ENCODE data around the gene VWA7.
A peak's percentile ranks its signal among the peaks of the same experiment; 100 is the strongest.

Gene VWA7

DNA sequence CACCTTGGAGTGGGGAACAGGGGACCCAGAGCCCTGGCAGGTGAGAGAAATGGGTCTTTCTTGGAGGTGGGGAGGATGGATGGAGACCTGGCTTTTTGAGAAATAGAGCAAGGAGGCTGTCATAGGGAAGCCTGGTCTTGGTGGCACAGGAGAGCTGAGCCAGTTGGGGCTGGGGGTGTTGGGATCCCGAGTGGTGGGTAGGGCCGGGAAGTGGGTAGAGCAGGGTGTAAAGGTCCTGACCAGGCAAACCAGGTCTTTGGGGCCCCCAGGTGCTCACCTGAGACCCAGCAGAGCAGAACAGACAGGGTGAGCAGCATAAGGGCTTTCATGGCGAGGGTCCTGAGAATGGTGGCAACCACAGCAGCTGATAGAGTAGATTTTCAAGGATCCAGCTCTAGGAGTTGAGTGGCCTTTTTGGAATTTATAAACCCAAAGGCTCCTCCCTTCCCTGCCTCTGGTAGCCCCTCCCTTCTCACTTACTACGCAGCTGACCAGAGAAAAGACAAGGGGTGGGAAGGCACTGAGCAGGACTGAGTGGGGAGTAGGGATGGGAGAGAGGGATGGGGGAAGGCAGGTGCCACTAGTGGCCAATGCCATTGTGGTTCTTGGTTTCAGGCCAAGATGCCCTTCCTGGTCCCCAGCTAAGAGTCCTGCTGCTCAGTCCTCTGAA lies 55.6 kb downstream of the VWA7 start, which contains the start of gene LY6G6C:
TSS of gene LY6G6C (minus strand) at position 396 of the 670 bp plus-strand sequence. CDS start at position 329, 67 bp downstream.
- Histone ChIP-seq H3K4me3 (ENCODE audit: control insufficient read depth in 1 of 7, extremely low read depth in 1 of 7, insufficient read depth in 4 of 7, low read depth in 2 of 7, low read length in 6 of 7) (no peak within 1 kb of the TSS), H3K4me1 (ENCODE audit: control extremely low read depth in 1 of 4, control insufficient read depth in 4 of 4, insufficient read depth in 4 of 4, low read length in 3 of 4) (peaks cover 4 to 39% (median 31%) of the 10 kb centered on the region in 4 experiments), H3K27ac (ENCODE audit: insufficient read depth in 1 of 2, low read depth in 1 of 2, low read length in 2 of 2, poor library complexity in 1 of 2, severe bottlenecking in 2 of 2) (no peak within 1 kb of the TSS), H3K36me3 (ENCODE audit: control insufficient read depth in 4 of 4, insufficient read depth in 4 of 4, low read length in 3 of 4) (peaks cover 0 to 13% (median 5%) of the 10 kb centered on the region in 4 experiments), H3K27me3 (replicated peaks in 2 of 5; ENCODE audit: control insufficient read depth in 4 of 5, insufficient read depth in 5 of 5, low read length in 4 of 5) (no peaks in the 10 kb centered on the region), H3K9me3 (ENCODE audit: control extremely low read depth in 1 of 5, control insufficient read depth in 4 of 5, insufficient read depth in 2 of 5, low read depth in 1 of 5, low read length in 4 of 5) (no peaks in the 10 kb centered on the region)
- DNase-seq = no peak
- WGBS (ENCODE audit: insufficient coverage) = 100% methylated on average over 1 of the region's 4 CpGs
- ChIA-PET POLR2A (interaction anchor here (0.6 kb wide), 1 partner anchor 8 kb away, joined by 3 read pairs; no protein-coding TSS in a partner anchor), CTCF (interaction anchor here (1.0 to 9.4 kb wide), 6 partner anchors 8 to 92 kb away, joined by 3 to 136 read pairs (median 3); partner anchors contain the start of genes LY6G6D and MSH5)

DNA sequence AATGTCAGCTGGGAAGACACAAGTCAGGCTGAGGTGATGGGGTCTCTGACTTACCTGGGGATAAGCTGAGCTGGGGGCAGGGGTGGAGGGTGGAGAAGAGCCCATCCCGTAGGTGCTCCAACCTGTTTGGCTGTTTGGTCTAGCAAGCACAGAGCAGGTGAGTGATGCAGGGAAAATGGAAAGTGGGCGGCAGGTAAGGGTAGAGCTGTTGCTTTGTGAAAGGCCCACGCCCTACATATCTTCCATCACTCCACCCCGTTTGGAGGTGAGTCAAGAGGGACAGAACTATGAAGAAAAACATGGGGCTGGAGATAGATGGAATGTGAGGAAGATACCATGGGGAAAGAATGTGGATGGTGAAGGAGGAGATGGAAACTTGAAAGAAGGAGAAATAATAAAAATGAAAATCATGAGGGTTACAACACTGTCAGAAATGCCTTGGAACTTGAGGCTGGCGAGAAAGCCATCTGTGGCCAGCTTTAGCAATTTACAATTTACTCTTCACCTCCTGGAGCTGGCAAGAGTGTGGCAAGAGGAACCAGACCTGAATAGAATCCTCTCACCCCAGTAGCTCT lies 56.8 kb downstream of the VWA7 start:
- WGBS (ENCODE audit: insufficient coverage) = 100% methylated on average over 5 of the region's 5 CpGs
- no peak overlapping the region for H3K4me3 ChIP-seq (ENCODE audit: control insufficient read depth in 1 of 7, extremely low read depth in 1 of 7, insufficient read depth in 4 of 7, low read depth in 2 of 7, low read length in 6 of 7)
- DNase-seq = no peak
- CTCF ChIA-PET = interaction anchor here (0.9 to 2.4 kb wide), 4 partner anchors 9 to 110 kb away, joined by 3 to 6 read pairs (median 4); no protein-coding TSS in a partner anchor
- POLR2A ChIA-PET = no interaction called here
- H3K9me3 ChIP-seq (ENCODE audit: control extremely low read depth in 1 of 5, control insufficient read depth in 4 of 5, insufficient read depth in 2 of 5, low read depth in 1 of 5, low read length in 4 of 5) = no peaks in the 10 kb centered on the region
- peaks cover 0 to 3% (median 1%) of the 10 kb centered on the region in 4 experiments for H3K36me3 ChIP-seq (ENCODE audit: control insufficient read depth in 4 of 4, insufficient read depth in 4 of 4, low read length in 3 of 4)
- peaks cover 0 to 30% (median 23%) of the 10 kb centered on the region in 4 experiments for H3K4me1 ChIP-seq (ENCODE audit: control extremely low read depth in 1 of 4, control insufficient read depth in 4 of 4, insufficient read depth in 4 of 4, low read length in 3 of 4)
- H3K27ac ChIP-seq (ENCODE audit: insufficient read depth in 1 of 2, low read depth in 1 of 2, low read length in 2 of 2, poor library complexity in 1 of 2, severe bottlenecking in 2 of 2) = no peak overlapping the region
- no peaks in the 10 kb centered on the region for H3K27me3 ChIP-seq (replicated peaks in 2 of 5; ENCODE audit: control insufficient read depth in 4 of 5, insufficient read depth in 5 of 5, low read length in 4 of 5)

DNA sequence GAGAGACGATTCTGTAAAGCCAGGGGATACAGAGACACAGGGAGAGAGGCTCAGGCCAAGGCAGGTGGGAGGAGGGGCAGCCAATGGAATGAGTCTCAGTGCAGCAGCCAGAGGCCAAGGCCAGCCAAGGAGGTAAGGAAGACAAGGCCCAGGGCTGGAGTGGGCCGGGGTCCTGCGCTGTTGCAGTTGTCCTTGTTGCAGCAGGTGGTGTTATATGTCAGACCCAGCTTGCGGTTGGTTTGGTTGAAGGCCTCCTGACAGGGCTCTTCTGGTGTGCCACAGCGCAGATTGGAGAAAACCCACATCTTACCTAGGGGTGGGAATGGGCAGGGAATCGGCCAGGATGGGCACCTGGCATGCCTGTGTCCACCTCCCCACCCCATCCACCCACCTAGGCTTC lies 58.1 kb downstream of the VWA7 start:
- CTCF ChIA-PET = no interaction called here
- H3K36me3 ChIP-seq (ENCODE audit: control insufficient read depth in 4 of 4, insufficient read depth in 4 of 4, low read length in 3 of 4) = no peaks in the 10 kb centered on the region
- peaks cover 2 to 28% (median 19%) of the 10 kb centered on the region in 4 experiments for H3K4me1 ChIP-seq (ENCODE audit: control extremely low read depth in 1 of 4, control insufficient read depth in 4 of 4, insufficient read depth in 4 of 4, low read length in 3 of 4)
- no peaks in the 10 kb centered on the region for H3K27me3 ChIP-seq (replicated peaks in 2 of 5; ENCODE audit: control insufficient read depth in 4 of 5, insufficient read depth in 5 of 5, low read length in 4 of 5)
- no peak for DNase-seq
- H3K4me3 ChIP-seq (ENCODE audit: control insufficient read depth in 1 of 7, extremely low read depth in 1 of 7, insufficient read depth in 4 of 7, low read depth in 2 of 7, low read length in 6 of 7) = no peak overlapping the region
- no peaks in the 10 kb centered on the region for H3K9me3 ChIP-seq (ENCODE audit: control extremely low read depth in 1 of 5, control insufficient read depth in 4 of 5, insufficient read depth in 2 of 5, low read depth in 1 of 5, low read length in 4 of 5)
- WGBS (ENCODE audit: insufficient coverage) = 89% methylated on average over 4 of the region's 6 CpGs
- POLR2A ChIA-PET = no interaction called here
- no peak overlapping the region for H3K27ac ChIP-seq (ENCODE audit: insufficient read depth in 1 of 2, low read depth in 1 of 2, low read length in 2 of 2, poor library complexity in 1 of 2, severe bottlenecking in 2 of 2)

DNA sequence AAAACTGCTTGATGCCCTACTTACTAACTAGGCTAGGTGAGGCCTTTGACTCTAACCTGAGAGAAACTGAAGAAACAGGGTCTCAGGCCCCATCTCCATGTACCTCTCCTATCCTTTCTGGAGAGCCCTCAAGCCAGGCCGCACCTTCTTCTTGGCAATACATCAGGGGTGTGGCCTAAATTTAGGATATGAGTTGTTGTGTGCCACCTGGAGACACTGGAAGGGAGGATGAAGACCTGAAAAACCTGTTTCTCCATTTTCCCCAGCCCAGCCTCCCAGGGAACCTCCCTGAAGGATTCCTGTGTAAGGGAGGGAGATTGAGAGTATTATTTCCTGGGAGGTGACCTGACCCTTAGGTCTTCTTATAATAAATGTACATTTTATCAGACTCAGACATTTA lies 58.9 kb downstream of the VWA7 start:
- ChIA-PET CTCF (no interaction called here), POLR2A (no interaction called here)
- no peak overlapping the region for H3K4me3 ChIP-seq (ENCODE audit: control insufficient read depth in 1 of 7, extremely low read depth in 1 of 7, insufficient read depth in 4 of 7, low read depth in 2 of 7, low read length in 6 of 7)
- H3K27me3 ChIP-seq (replicated peaks in 2 of 5; ENCODE audit: control insufficient read depth in 4 of 5, insufficient read depth in 5 of 5, low read length in 4 of 5) = no peaks in the 10 kb centered on the region
- WGBS (ENCODE audit: insufficient coverage) = no CpG with 5 or more reads among the region's 1 CpG
- no peak for DNase-seq
- H3K27ac ChIP-seq (ENCODE audit: insufficient read depth in 1 of 2, low read depth in 1 of 2, low read length in 2 of 2, poor library complexity in 1 of 2, severe bottlenecking in 2 of 2) = no peak overlapping the region
- no peaks in the 10 kb centered on the region for H3K9me3 ChIP-seq (ENCODE audit: control extremely low read depth in 1 of 5, control insufficient read depth in 4 of 5, insufficient read depth in 2 of 5, low read depth in 1 of 5, low read length in 4 of 5)
- no peaks in the 10 kb centered on the region for H3K36me3 ChIP-seq (ENCODE audit: control insufficient read depth in 4 of 4, insufficient read depth in 4 of 4, low read length in 3 of 4)
- H3K4me1 ChIP-seq (ENCODE audit: control extremely low read depth in 1 of 4, control insufficient read depth in 4 of 4, insufficient read depth in 4 of 4, low read length in 3 of 4) = peaks cover 2 to 24% (median 17%) of the 10 kb centered on the region in 4 experiments

DNA sequence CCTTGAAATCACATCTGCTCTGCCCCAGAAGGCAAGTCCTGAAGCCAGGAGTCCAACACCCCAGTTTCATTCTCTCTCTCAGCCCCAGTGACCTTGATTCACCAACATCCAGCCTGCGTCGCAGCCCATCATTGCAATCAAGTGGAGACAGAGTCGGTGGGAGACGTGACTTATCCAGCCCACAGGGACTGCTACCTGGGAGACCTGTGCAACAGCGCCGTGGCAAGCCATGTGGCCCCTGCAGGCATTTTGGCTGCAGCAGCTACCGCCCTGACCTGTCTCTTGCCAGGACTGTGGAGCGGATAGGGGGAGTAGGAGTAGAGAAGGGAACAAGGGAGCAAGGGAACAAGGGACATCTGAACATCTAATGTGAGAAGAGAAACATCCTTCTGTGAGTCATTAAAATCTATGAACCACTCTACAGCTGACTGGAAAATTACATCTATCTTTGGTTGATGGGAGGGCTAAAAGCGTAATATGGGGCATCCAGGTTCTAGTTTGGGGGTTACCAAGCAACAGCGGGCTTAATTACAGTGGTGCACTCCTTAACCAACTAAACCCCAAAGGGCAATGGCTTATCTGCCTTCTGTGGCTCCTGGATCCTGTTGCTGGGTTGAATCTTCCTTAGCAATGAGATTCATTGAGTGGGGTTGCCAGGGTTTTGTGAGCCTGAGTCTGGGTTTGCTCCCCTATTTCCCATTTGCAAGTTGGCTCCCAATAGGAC lies 59.5 kb downstream of the VWA7 start:
- Histone ChIP-seq H3K36me3 (ENCODE audit: control insufficient read depth in 4 of 4, insufficient read depth in 4 of 4, low read length in 3 of 4) (no peaks in the 10 kb centered on the region), H3K4me1 (ENCODE audit: control extremely low read depth in 1 of 4, control insufficient read depth in 4 of 4, insufficient read depth in 4 of 4, low read length in 3 of 4) (peaks cover 2 to 21% (median 14%) of the 10 kb centered on the region in 4 experiments), H3K27ac (ENCODE audit: insufficient read depth in 1 of 2, low read depth in 1 of 2, low read length in 2 of 2, poor library complexity in 1 of 2, severe bottlenecking in 2 of 2) (no peak overlapping the region), H3K27me3 (replicated peaks in 2 of 5; ENCODE audit: control insufficient read depth in 4 of 5, insufficient read depth in 5 of 5, low read length in 4 of 5) (no peaks in the 10 kb centered on the region), H3K9me3 (ENCODE audit: control extremely low read depth in 1 of 5, control insufficient read depth in 4 of 5, insufficient read depth in 2 of 5, low read depth in 1 of 5, low read length in 4 of 5) (no peaks in the 10 kb centered on the region), H3K4me3 (ENCODE audit: control insufficient read depth in 1 of 7, extremely low read depth in 1 of 7, insufficient read depth in 4 of 7, low read depth in 2 of 7, low read length in 6 of 7) (no peak overlapping the region)
- DNase-seq = peak in 1 of 3 donors; percentile 21
- WGBS (ENCODE audit: insufficient coverage) = 92% methylated on average over 10 of the region's 10 CpGs
- ChIA-PET POLR2A (no interaction called here), CTCF (no interaction called here)

All from common myeloid progenitor, CD34-positive (primary cell).